ENCODE results near the gene SMC4. TPM values are rescaled to one million over a fixed set of nuclear protein-coding genes. Genes with fewer than 3 reads are reported as not detected.

The SMC4 gene
- total RNA-seq, 2 donors from 2014 or later: 12.5 to 35.6 TPM

- TF ChIP-seq POLR2A (IDR thresholded peaks at IDR 0.05) (no peak), CTCF (IDR thresholded peaks at IDR 0.05) (no peak)
- intact Hi-C loops (cut with DNase I): no loop called here
- Histone ChIP-seq H3K4me3 (no peak overlapping the region), H3K4me1 (peaks cover 10% of the 10 kb centered on the region), H3K27me3 (no peaks in the 10 kb centered on the region), H3K27ac (peak overlapping the region in 1 of 4 donors; percentile 3), H3K36me3 (replicated peaks in 1 of 2; ENCODE audit: insufficient read depth in 1 of 2, low read depth in 2 of 2) (no peaks in the 10 kb centered on the region), H3K9me3 (no peaks in the 10 kb centered on the region)
- WGBS, 2 donors: 29 to 48% methylated on average over 2 of the region's 2 CpGs
- ATAC-seq (no peak), DNase-seq (no peak)
Observed at GRCh38 chr3:160374472-160374871, 25.0 kb upstream of the SMC4 start.

DNA sequence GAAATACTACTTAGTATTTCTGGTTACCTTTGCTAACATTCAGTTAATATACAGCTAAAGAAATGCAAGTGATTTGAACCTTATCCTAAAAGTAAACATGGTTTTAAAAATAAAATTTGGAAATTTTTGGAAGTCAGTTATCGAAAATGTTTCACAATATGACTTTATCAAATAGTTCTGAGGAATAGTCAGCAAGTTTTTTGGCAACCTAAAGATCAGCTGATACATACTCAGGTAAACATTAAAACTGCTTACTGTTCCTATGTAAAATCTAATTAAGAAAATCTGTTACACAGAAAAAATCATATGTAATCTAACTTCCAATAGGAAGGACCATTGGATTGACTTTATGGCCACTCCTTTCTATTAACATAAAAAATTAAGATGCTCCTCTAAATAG lies 24.5 kb upstream of the SMC4 start:
- WGBS, 2 donors: 15 to 25% methylated on average over 1 of the region's 1 CpG
- TF ChIP-seq CTCF (IDR thresholded peaks at IDR 0.05): no peak
- TF ChIP-seq POLR2A (IDR thresholded peaks at IDR 0.05): no peak
- H3K9me3 ChIP-seq: no peaks in the 10 kb centered on the region
- H3K4me3 ChIP-seq: no peak overlapping the region
- no peaks in the 10 kb centered on the region for H3K36me3 ChIP-seq (replicated peaks in 1 of 2; ENCODE audit: insufficient read depth in 1 of 2, low read depth in 2 of 2)
- peak overlapping the region in 1 of 4 donors; percentile 3 for H3K27ac ChIP-seq
- ATAC-seq: no peak
- no peak for DNase-seq
- peaks cover 10% of the 10 kb centered on the region for H3K4me1 ChIP-seq
- no peaks in the 10 kb centered on the region for H3K27me3 ChIP-seq
- intact Hi-C loops (cut with DNase I): no loop called here

- no peaks in the 10 kb centered on the region for H3K36me3 ChIP-seq (replicated peaks in 1 of 2; ENCODE audit: insufficient read depth in 1 of 2, low read depth in 2 of 2)
- H3K4me1 ChIP-seq: peaks cover 10% of the 10 kb centered on the region
- intact Hi-C loops (cut with DNase I): no loop called here
- no peak overlapping the region for H3K27ac ChIP-seq
- DNase-seq (no peak), ATAC-seq (no peak)
- WGBS, 2 donors: 91 to 100% methylated on average over 2 of the region's 2 CpGs
- no peaks in the 10 kb centered on the region for H3K9me3 ChIP-seq
- H3K4me3 ChIP-seq: no peak overlapping the region
- no peak for TF ChIP-seq CTCF (IDR thresholded peaks at IDR 0.05)
- TF ChIP-seq POLR2A (IDR thresholded peaks at IDR 0.05): no peak
- H3K27me3 ChIP-seq: no peaks in the 10 kb centered on the region
Observed at GRCh38 chr3:160376681-160377080, 22.8 kb upstream of the SMC4 start.

DNA sequence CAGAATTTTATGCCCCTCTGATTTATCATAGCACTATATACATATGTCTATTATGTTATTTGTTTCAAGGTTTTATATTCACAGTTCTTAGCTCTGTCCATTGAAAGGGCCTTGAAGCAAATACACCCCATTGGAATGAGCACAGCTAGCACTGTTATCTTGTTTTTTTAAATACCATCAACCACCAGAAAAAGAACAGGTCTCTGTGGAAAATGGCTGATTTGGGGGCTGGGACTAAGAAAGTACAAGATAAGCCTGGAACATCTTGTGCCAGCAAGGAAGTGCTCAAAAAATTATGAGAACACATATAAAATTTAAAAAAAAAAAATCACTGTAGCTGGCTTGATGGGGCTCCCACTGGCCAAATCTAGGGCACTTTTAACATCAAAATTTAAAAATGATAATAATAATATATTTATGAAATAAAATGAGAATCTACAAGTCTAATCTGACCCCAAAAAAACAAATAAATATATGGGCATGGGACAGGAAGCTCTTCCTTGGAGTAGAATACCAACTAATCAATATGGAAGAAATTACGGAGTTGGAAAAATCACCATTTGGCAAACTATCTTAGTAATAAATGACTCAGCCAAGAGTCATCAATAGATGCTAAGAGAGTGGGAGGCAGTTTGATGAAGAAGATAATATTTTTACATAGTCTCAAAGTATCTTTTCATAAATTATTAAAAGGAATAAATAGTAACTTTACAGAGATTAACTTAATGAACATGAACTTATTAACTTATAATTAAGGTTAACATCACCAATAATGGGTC lies 20.9 kb upstream of the SMC4 start:
- intact Hi-C loops (cut with DNase I): no loop called here
- Histone ChIP-seq H3K4me1 (peaks cover 10% of the 10 kb centered on the region), H3K27me3 (no peaks in the 10 kb centered on the region), H3K27ac (no peak overlapping the region), H3K4me3 (no peak overlapping the region), H3K9me3 (no peaks in the 10 kb centered on the region), H3K36me3 (replicated peaks in 1 of 2; ENCODE audit: insufficient read depth in 1 of 2, low read depth in 2 of 2) (no peaks in the 10 kb centered on the region)
- WGBS, 2 donors: 92 to 93% methylated on average over 1 of the region's 1 CpG
- DNase-seq (no peak), ATAC-seq (no peak)
- TF ChIP-seq POLR2A (IDR thresholded peaks at IDR 0.05): no peak
- no peak for TF ChIP-seq CTCF (IDR thresholded peaks at IDR 0.05)

Measured in body of pancreas (tissue), 4 donors.